IMR-90 (cell line): ENCODE measurements around the gene SLIT3.

Experiments used
- CEBPB ChIP-seq: IDR thresholded peaks from 2 replicates; pipeline ENCODE4 v1.6.1; 2012; ENCODE audit warnings: low read depth, low read length, improper control_type of control experiment
- MAZ ChIP-seq: IDR thresholded peaks from 2 replicates; pipeline ENCODE4 v1.6.1; 2012; ENCODE audit warnings: low read depth, mild to moderate bottlenecking, low read length, improper control_type of control experiment, moderate library complexity, borderline replicate concordance
- MXI1 ChIP-seq: IDR thresholded peaks from 2 replicates; pipeline ENCODE4 v1.6.1; 2012; ENCODE audit warnings: low read depth, mild to moderate bottlenecking, low read length, moderate library complexity, borderline replicate concordance
- POLR2A ChIP-seq: IDR thresholded peaks from 2 replicates; pipeline ENCODE4 v1.6.1; 2012; ENCODE audit warnings: mild to moderate bottlenecking, low read depth, low read length
- RAD21 ChIP-seq: IDR thresholded peaks from 2 replicates; pipeline ENCODE4 v1.6.1; 2012; ENCODE audit warnings: low read length, improper control_type of control experiment
- RCOR1 ChIP-seq: IDR thresholded peaks from 2 replicates; pipeline ENCODE4 v1.6.1; 2012; ENCODE audit warnings: mild to moderate bottlenecking, low read length, improper control_type of control experiment; ENCODE audit not compliant: insufficient replicate concordance
- USF2 ChIP-seq: fragments of 150-350 bp; IDR thresholded peaks from 2 replicates; pipeline ENCODE4 v1.6.1; 2017; ENCODE audit warnings: mild to moderate bottlenecking, antibody characterized with exemption, low read length, low read depth
- TF ChIP-seq, protein P1 (sequence below): conservative IDR thresholded peaks from 2 replicates; pipeline ENCODE4 v1.5.1; 2012; ENCODE audit warnings: mild to moderate bottlenecking, low read depth, low read length, improper control_type of control experiment
- TF ChIP-seq, protein P2 (sequence below): fragments of 150-350 bp; IDR thresholded peaks from 2 replicates; pipeline ENCODE4 v1.6.1; 2016; ENCODE audit warnings: low read depth, mild to moderate bottlenecking, low read length, moderate library complexity, borderline replicate concordance

DNA sequence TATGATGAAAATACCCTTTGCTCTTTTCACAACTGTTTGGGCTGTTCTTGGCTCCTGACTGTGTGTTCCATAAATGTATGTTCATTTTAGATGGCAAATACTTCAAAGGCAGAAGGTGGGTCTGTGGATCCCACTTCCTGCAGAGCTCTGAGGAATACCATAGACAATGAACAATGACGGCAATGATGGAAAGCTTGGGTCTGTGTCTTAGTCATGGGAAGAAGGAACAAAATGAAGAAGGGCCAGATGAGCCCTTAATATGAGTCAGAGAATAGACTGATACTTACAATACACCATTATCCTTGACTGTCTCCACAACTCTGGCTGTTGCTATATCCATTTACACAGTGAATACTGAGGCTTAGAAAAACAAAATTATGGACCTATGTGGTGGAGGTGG lies 126.0 kb downstream of the SLIT3 start:
- TF ChIP-seq POLR2A, result no peak
- TF ChIP-seq, protein P1, sequence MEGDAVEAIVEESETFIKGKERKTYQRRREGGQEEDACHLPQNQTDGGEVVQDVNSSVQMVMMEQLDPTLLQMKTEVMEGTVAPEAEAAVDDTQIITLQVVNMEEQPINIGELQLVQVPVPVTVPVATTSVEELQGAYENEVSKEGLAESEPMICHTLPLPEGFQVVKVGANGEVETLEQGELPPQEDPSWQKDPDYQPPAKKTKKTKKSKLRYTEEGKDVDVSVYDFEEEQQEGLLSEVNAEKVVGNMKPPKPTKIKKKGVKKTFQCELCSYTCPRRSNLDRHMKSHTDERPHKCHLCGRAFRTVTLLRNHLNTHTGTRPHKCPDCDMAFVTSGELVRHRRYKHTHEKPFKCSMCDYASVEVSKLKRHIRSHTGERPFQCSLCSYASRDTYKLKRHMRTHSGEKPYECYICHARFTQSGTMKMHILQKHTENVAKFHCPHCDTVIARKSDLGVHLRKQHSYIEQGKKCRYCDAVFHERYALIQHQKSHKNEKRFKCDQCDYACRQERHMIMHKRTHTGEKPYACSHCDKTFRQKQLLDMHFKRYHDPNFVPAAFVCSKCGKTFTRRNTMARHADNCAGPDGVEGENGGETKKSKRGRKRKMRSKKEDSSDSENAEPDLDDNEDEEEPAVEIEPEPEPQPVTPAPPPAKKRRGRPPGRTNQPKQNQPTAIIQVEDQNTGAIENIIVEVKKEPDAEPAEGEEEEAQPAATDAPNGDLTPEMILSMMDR, result no peak
- TF ChIP-seq RAD21, result no peak
- no peak for TF ChIP-seq MAZ
- TF ChIP-seq MXI1, result no peak
- no peak for TF ChIP-seq RCOR1
- no peak for TF ChIP-seq USF2
- TF ChIP-seq, protein P2, sequence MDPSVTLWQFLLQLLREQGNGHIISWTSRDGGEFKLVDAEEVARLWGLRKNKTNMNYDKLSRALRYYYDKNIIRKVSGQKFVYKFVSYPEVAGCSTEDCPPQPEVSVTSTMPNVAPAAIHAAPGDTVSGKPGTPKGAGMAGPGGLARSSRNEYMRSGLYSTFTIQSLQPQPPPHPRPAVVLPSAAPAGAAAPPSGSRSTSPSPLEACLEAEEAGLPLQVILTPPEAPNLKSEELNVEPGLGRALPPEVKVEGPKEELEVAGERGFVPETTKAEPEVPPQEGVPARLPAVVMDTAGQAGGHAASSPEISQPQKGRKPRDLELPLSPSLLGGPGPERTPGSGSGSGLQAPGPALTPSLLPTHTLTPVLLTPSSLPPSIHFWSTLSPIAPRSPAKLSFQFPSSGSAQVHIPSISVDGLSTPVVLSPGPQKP, result no peak
- no peak for TF ChIP-seq CEBPB
